Kidney tubule cell (primary cell): ENCODE measurements around the gene DNAJC5.
"Not testable (repeated sequence)": the region's sequence is repeated elsewhere in the genome, so short reads cannot be mapped to it uniquely, and the experiment has no call there.

Source experiments
- DNase-seq: peaks from one replicate; pipeline ENCODE4 v3.0.0-alpha.2; 2018; ENCODE audit warnings: low spot score

DNAJC5 gene

GRCh38 chr20:63968136-63968927 lies 73.4 kb downstream of the DNAJC5 start:
- no peak for DNase-seq

- DNase-seq, result no peak
These were observed 74.2 kb downstream of the DNAJC5 start for GRCh38 chr20:63968928-63969760.

- peak; percentile 61 for DNase-seq
These were observed 75.2 kb downstream of the DNAJC5 start, which contains the start of gene ZNF512B for GRCh38 chr20:63969838-63970713. TSS of gene ZNF512B (minus strand) at chr20:63969930. CDS start at chr20:63967950, 1,980 bp downstream.

GRCh38 chr20:63970714-63971431 lies 75.9 kb downstream of the DNAJC5 start:
- DNase-seq, result no peak

GRCh38 chr20:63971960-63972311 lies 77.0 kb downstream of the DNAJC5 start:
- not testable (repeated sequence) for DNase-seq

GRCh38 chr20:63972312-63973159 lies 77.6 kb downstream of the DNAJC5 start:
- no peak for DNase-seq

GRCh38 chr20:63973160-63973479 lies 78.2 kb downstream of the DNAJC5 start:
- DNase-seq, result no peak

- peak; percentile 83 for DNase-seq
These were observed 78.9 kb downstream of the DNAJC5 start for GRCh38 chr20:63973636-63974401.

- DNase-seq, result no peak
These were observed 79.7 kb downstream of the DNAJC5 start for GRCh38 chr20:63974402-63975200.

GRCh38 chr20:63976511-63976910 lies 81.6 kb downstream of the DNAJC5 start:
- DNase-seq, result not testable (repeated sequence)

- no peak for DNase-seq
These were observed 82.2 kb downstream of the DNAJC5 start for GRCh38 chr20:63976980-63977738.

GRCh38 chr20:63977739-63978276 lies 82.9 kb downstream of the DNAJC5 start:
- DNase-seq, result peak; percentile 65

GRCh38 chr20:63978319-63979228 lies 83.6 kb downstream of the DNAJC5 start:
- DNase-seq, result peak; percentile 82

- DNase-seq, result no peak
These were observed 84.3 kb downstream of the DNAJC5 start for GRCh38 chr20:63979229-63979556.

- peak; percentile 68 for DNase-seq
These were observed 84.8 kb downstream of the DNAJC5 start, which contains the start of gene SAMD10 for GRCh38 chr20:63979557-63980316. TSS of gene SAMD10 (minus strand) at chr20:63979642. CDS start at chr20:63979467, 175 bp downstream.

- DNase-seq, result no peak
These were observed 85.4 kb downstream of the DNAJC5 start for GRCh38 chr20:63980317-63980805.
